Prostate gland (tissue), 2 donors: Measurements from ENCODE around the gene NRXN3.

ENCODE experiments used
- CTCF ChIP-seq, 4 experiments: fragments of 200-600 bp in 2 of 4; fragments of 450-650 bp in 2 of 4; sonication (generic) in 2 of 4; IDR thresholded peaks; 1 replicate in 3 of 4; 2 replicates in 1 of 4; pipeline ENCODE4 v1.5.1; 2016 to 2019; ENCODE audit warnings: antibody characterized with exemption in 4 of 4, mild to moderate bottlenecking in 2 of 4, moderate library complexity in 2 of 4
- POLR2A ChIP-seq: fragments of 450-650 bp; IDR thresholded peaks from one replicate; pipeline ENCODE4 v1.6.1; 2016; ENCODE audit warnings: antibody characterized with exemption, mild to moderate bottlenecking

DNA sequence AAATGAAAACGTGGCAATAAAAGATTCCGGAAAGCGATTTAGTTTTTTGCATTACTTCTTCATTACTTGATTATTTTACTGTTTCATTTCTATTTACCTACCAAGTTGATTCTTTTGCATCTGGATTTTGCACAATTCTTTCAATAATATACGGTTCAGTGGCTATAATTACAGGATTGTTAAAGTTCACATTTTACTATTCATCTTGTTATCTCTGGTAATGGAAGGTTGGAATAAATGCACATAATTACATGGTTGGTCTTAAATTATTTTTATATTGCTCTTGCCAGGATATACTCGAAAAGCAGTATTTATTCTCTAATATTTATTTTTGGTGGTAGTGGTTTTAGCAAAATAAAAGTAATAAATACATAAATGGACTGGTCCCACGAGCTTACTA lies 1203.3 kb downstream of the NRXN3 start:
- TF ChIP-seq CTCF (IDR thresholded peaks at IDR 0.05) (no peak), POLR2A (no peak)
